ENCODE data around the gene LRRC74B. TPM values are rescaled to one million over a fixed set of nuclear protein-coding genes. Genes with fewer than 3 reads are reported as not detected.

The LRRC74B gene, protein sequence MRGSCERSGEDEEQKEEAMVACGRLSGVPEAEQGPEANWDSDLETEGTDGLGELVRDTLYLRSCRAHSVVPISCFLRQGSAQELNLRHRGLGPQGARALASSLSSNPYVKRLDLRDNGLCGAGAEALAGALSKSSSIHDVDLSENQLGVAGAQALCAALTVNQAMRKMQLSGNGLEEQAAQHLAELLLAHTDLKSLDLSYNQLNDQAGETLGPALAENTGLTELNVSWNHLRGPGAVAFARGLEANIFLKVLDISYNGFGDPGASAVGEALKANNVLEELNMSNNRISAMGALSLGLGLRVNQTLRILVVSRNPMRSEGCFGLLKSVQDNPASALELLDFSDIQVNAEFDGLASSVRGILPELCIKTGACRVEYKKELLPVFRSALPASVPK
- total RNA-seq (2014; rRNA removed; shearing (Covaris generic)), result 0.05 TPM in 1 of 2 replicates, not detected in the other

DNA sequence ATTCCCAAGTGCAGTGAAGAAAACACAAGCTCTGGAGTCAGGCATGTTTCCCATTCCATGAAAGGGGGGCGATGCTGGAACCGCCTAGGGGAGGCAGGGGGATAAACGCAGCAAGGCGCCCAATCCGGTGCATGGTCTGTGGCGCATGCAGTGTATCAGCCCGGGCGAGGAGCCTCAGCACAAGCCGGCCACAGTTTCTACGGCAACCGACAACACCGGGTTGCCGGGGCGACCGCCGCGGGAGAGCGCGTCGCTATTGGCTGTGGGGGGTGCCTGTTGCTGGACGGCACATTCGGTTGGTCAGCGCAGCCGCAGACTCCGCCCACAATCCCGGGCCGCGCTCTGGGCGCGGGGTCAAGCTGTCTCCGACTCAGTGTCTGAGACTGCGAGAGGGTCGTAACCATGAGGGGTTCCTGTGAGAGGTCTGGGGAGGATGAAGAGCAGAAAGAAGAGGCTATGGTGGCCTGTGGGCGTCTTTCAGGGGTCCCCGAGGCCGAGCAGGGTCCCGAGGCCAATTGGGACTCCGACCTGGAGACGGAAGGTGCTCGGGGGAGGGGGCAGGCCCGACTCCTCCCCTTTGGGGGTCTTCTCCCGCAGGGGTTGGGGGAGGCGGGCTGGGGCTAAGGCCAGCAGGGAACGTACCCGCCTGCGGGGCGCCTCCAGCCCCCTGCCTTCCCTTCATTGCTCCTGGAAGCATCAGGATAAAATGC lies at the start of gene LRRC74B:
LRRC74B (plus strand) TSS at position 362 of the 710 bp plus-strand sequence; CDS start at position 403, 41 bp downstream.

DNA sequence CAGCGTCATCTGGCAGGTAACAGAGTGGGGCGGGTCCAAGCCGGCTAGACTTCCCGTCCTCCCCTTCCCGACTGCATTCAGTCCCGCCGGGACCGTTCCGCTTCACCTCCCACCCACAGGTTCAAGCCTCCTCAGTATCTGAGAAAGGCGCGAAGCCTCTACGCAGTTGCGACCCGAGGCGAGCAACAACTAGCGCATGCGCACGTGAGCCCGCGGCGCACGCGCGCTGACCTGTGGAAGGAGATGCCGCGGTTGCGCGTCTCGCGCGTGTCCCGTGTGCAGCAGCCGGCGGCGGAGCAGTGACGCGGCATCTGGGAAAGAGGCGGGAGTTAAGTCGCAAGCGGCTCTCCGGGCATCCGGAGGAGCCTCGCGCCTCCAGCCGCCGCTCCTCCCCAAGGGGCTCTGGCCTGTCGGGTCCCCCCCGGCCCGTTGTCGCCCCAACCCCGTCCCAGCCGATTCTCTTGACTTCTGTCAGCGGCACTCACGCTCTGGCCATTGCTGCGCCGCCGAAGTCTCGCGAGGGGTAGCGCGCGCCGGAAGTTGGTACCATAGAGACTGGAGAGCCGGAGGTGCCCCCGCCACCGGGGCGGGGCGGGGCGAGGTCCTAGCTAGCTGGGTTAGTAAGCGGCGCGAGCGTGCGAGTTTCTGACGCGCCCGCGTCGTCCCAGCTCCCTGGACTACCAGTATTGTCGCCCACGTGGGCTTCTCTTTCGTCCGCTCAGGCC lies 44.0 kb upstream of the LRRC74B start, which contains the start of gene THAP7:
THAP7 (minus strand) TSS at position 518 of the 725 bp plus-strand sequence; CDS start at position 311, 207 bp downstream.

DNA sequence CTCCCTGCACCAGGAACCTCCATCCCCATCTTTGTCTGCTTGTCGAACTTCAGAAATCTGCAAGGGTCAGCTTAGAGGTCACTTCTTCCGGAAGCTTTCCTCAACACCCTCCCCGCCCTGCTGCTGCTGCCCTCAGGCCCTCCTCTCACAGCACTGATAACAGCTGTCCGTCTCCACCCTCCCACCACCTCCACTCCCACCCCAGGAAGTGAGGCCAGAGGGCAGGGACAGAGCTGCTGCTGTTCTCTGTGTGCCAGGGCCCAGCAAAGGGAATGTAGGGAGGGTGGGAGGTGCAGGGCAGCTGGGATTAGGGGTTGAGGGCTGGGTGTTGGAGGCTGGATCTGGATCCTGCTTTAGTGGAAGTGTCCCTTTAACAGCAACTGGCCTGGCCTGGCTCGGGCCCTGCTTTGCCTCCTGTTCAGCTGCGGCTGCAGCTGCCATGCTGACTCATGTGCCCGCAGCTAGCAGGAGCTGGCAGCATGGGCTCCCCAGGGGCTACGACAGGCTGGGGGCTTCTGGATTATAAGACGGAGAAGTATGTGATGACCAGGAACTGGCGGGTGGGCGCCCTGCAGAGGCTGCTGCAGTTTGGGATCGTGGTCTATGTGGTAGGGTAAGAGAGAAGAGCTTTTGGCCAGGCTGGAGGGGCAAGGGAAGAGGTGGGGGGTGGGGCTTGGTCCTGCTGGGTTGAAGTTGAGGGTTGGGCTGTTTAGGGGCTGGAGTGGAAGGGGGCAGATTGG lies 30.9 kb upstream of the LRRC74B start, which contains the start of gene P2RX6:
P2RX6 (plus strand) TSS at position 440 of the 740 bp plus-strand sequence; CDS start at position 450, 10 bp downstream.

DNA sequence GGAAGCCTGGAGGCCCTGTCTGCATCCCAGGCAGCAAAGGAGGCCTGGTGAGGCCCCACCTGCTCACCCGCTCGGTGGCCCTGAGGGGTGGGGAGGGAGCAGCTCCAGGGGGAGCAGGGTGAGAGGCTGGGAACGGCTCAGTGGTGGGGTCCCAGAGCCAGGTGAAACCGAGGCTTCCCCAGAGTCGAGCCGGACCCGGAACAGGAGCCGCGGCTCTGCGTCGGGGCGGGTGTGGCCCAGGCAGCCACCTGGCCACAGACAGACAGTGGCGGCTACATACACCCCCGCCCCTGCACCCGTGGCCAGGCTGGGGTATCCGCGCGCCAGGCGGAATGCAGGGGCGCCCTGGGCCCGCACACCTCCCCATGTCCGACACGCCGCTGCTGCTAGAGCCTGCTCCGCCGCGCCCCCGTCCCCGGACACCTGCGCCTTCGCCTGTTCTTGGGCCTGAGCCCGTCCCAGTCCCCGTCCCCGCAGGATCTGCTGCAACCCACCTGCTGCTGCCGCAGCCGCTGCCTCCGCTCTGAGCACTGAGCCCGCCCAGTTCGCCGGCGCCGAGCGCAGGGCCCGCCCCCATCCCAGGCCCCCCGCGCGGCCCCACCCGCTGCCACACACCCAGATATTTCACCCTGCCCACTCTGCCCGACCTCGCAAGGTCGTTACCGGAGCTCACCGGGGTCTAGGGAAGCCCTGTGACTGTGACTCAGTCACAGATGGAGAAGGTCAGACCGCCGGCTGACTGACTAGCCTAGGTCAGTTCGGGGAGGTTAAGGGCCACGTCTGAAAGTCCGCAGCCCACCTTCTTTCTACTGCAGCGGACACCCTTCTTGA lies 13.5 kb upstream of the LRRC74B start, which contains the start of gene SLC7A4:
SLC7A4 (minus strand) TSS at position 525 of the 831 bp plus-strand sequence. CDS start 749 bp downstream, outside the sequence.

Small RNA genes within 50 kb of the gene (small RNA-seq; reads per million reads assigned to genes)
- gene MIR649, result not detected

Other genes with a start within 250 kb of the LRRC74B start
- 23.4 and 33.8 TPM in 2 replicates for gene PI4KA, start 187.1 kb upstream of the LRRC74B start, total RNA-seq (2014; rRNA removed; shearing (Covaris generic))
- gene SNAP29, start 186.9 kb upstream of the LRRC74B start, total RNA-seq (2014; rRNA removed; shearing (Covaris generic)), result 9.0 and 12.0 TPM in 2 replicates
- 17.3 and 18.8 TPM in 2 replicates for gene CRKL, start 128.5 kb upstream of the LRRC74B start, total RNA-seq (2014; rRNA removed; shearing (Covaris generic))
- 0.26 and 0.45 TPM in 2 replicates for gene AIFM3, start 78.7 kb upstream of the LRRC74B start, total RNA-seq (2014; rRNA removed; shearing (Covaris generic))
- gene LZTR1, start 63.6 kb upstream of the LRRC74B start, total RNA-seq (2014; rRNA removed; shearing (Covaris generic)), result 22.6 and 28.0 TPM in 2 replicates
- gene THAP7, start 43.8 kb upstream of the LRRC74B start, total RNA-seq (2014; rRNA removed; shearing (Covaris generic)), result 43.4 and 48.3 TPM in 2 replicates
- gene P2RX6, start 30.8 kb upstream of the LRRC74B start, total RNA-seq (2014; rRNA removed; shearing (Covaris generic)), result 3.1 and 5.9 TPM in 2 replicates
- not detected in 2 replicates for gene SLC7A4, start 13.4 kb upstream of the LRRC74B start, total RNA-seq (2014; rRNA removed; shearing (Covaris generic))